Trophoblast cell (in vitro differentiated cells and primary cell): ENCODE measurements around the gene TAGLN3.

Source experiments
- DNase-seq, 2 donors: peaks; one replicate each; pipeline ENCODE4 v3.0.0-alpha.2; 2016
- H2AFZ ChIP-seq: 2 replicates; pipeline ENCODE4 v1.6.1; 2013; ENCODE audit warnings: low read length, moderate library complexity, mild to moderate bottlenecking; ENCODE audit not compliant: insufficient read depth, poor library complexity
- H2AK5ac ChIP-seq: 2 replicates; pipeline ENCODE4 v1.6.1; 2013; ENCODE audit warnings: mild to moderate bottlenecking, low read length
- H2BK120ac ChIP-seq: 2 replicates; pipeline ENCODE4 v1.6.1; 2013; ENCODE audit warnings: low read length, mild to moderate bottlenecking, moderate library complexity; ENCODE audit not compliant: insufficient read depth, poor library complexity
- H2BK12ac ChIP-seq: 2 replicates; pipeline ENCODE4 v1.6.1; 2013; ENCODE audit warnings: mild to moderate bottlenecking, low read length, moderate library complexity
- H2BK5ac ChIP-seq: 2 replicates; pipeline ENCODE4 v1.6.1; 2013; ENCODE audit warnings: low read length, low read depth, moderate library complexity, mild to moderate bottlenecking; ENCODE audit not compliant: poor library complexity
- H3K14ac ChIP-seq: 2 replicates; pipeline ENCODE4 v1.6.1; 2013; ENCODE audit warnings: mild to moderate bottlenecking, low read length
- H3K18ac ChIP-seq: 2 replicates; pipeline ENCODE4 v1.6.1; 2013; ENCODE audit warnings: mild to moderate bottlenecking, low read length
- H3K23ac ChIP-seq: 2 replicates; pipeline ENCODE4 v1.6.1; 2013; ENCODE audit warnings: low read length
- H3K27ac ChIP-seq: 2 replicates; pipeline ENCODE4 v1.5.1; 2013; ENCODE audit warnings: low read depth, mild to moderate bottlenecking, inconsistent platforms, low read length, moderate library complexity
- H3K27me3 ChIP-seq: 2 replicates; pipeline ENCODE4 v1.6.1; 2013; ENCODE audit warnings: inconsistent platforms, mild to moderate bottlenecking, low read length, moderate library complexity; ENCODE audit not compliant: insufficient read depth
- H3K36me3 ChIP-seq, 2 experiments: 1 replicate in 1 of 2; 2 replicates in 1 of 2; pipeline ENCODE4 v1.6.1; 2013; ENCODE audit warnings: low read length in 2 of 2, mild to moderate bottlenecking in 2 of 2, moderate library complexity in 1 of 2; ENCODE audit not compliant: insufficient read depth in 2 of 2, control insufficient read depth in 1 of 2
- H3K4ac ChIP-seq: 2 replicates; pipeline ENCODE4 v1.6.1; 2013; ENCODE audit warnings: low read depth, mild to moderate bottlenecking, low read length, moderate library complexity
- H3K4me1 ChIP-seq, 2 experiments: 1 replicate in 1 of 2; 2 replicates in 1 of 2; pipeline ENCODE4 v1.6.1; 2013; ENCODE audit warnings: low read length in 2 of 2, mild to moderate bottlenecking in 2 of 2, moderate library complexity in 1 of 2; ENCODE audit not compliant: insufficient read depth in 2 of 2, control insufficient read depth in 1 of 2
- H3K4me2 ChIP-seq: 2 replicates; pipeline ENCODE4 v1.6.1; 2013; ENCODE audit warnings: inconsistent platforms, mild to moderate bottlenecking, low read length, moderate library complexity
- H3K4me3 ChIP-seq: 2 replicates; pipeline ENCODE4 v1.5.1; 2013; ENCODE audit warnings: mild to moderate bottlenecking, low read depth, low read length, inconsistent platforms
- H3K79me1 ChIP-seq: one replicate; pipeline ENCODE4 v1.6.1; 2013; ENCODE audit warnings: low read length
- H3K79me2 ChIP-seq: 2 replicates; pipeline ENCODE4 v1.6.1; 2013; ENCODE audit warnings: low read length, mild to moderate bottlenecking; ENCODE audit not compliant: control insufficient read depth, insufficient read depth, poor library complexity
- H3K9ac ChIP-seq: 2 replicates; pipeline ENCODE4 v1.6.1; 2013; ENCODE audit warnings: mild to moderate bottlenecking, low read length
- H3K9me3 ChIP-seq: 2 replicates; pipeline ENCODE4 v1.6.1; 2013; ENCODE audit warnings: low read depth, mild to moderate bottlenecking, control low read depth, inconsistent platforms, low read length; ENCODE audit not compliant: insufficient read depth
- H4K12ac ChIP-seq: 2 replicates; pipeline ENCODE4 v1.6.1; 2013; ENCODE audit warnings: low read depth, mild to moderate bottlenecking, low read length, moderate library complexity
- H4K8ac ChIP-seq: 2 replicates; pipeline ENCODE4 v1.6.1; 2013; ENCODE audit warnings: low read depth, mild to moderate bottlenecking, low read length, moderate library complexity
- H4K91ac ChIP-seq: one replicate; pipeline ENCODE4 v1.6.1; 2013; ENCODE audit warnings: low read depth, mild to moderate bottlenecking, low read length, moderate library complexity
- WGBS: extraction: QIAGEN DNeasy Blood & Tissue Kit; methylation state at CpG from one replicate; pipeline ENCODE4 v1.1.7; 2013; ENCODE audit warnings: missing lambda C conversion rate; ENCODE audit not compliant: insufficient read length, insufficient coverage; ENCODE audit errors: extremely low coverage; 5-methylcytosine and 5-hydroxymethylcytosine counted together

TAGLN3 gene

GRCh38 chr3:111978583-111979433, 19.9 kb upstream of the TAGLN3 start, which contains the start of gene ABHD10:
Gene ABHD10, plus strand, starts transcription at chr3:111979026. Its CDS starts 36 bp downstream, at chr3:111979062.
- Histone ChIP-seq H3K4me1 (no peaks in the 10 kb centered on the region), H2BK120ac (peak within 1 kb of the TSS; percentile 82), H3K23ac (no peak within 1 kb of the TSS), H4K91ac (peak within 1 kb of the TSS; percentile 93), H2AK5ac (no peak within 1 kb of the TSS), H3K4me3 (peak within 1 kb of the TSS; percentile 99), H3K27ac (no peak within 1 kb of the TSS), H3K79me1 (peaks cover 4% of the 10 kb centered on the region), H3K27me3 (no peaks in the 10 kb centered on the region), H3K14ac (peak within 1 kb of the TSS; percentile 95), H3K9me3 (no peaks in the 10 kb centered on the region), H3K18ac (peak within 1 kb of the TSS; percentile 98), H4K8ac (peak within 1 kb of the TSS; percentile 94), H3K79me2 (peaks cover 2% of the 10 kb centered on the region), H4K12ac (peak within 1 kb of the TSS; percentile 76), H3K4ac (peak within 1 kb of the TSS; percentile 87), H3K36me3 (peaks cover 2% of the 10 kb centered on the region in 2 experiments), H3K4me2 (peak within 1 kb of the TSS; percentile 83), H2BK5ac (peak within 1 kb of the TSS; percentile 66), H2BK12ac (no peak within 1 kb of the TSS), H2AFZ (peak within 1 kb of the TSS; percentile 92), H3K9ac (peak within 1 kb of the TSS; percentile 93)
- peak; percentile 99 to 100 for DNase-seq
- no CpG with 5 or more reads among the region's 61 CpGs for WGBS

GRCh38 chr3:111979434-111980038, 19.2 kb upstream of the TAGLN3 start:
- no peaks in the 10 kb centered on the region for H3K9me3 ChIP-seq
- H2BK12ac ChIP-seq: no peak overlapping the region
- H3K36me3 ChIP-seq: no peaks in the 10 kb centered on the region
- no peaks in the 10 kb centered on the region for H3K4me1 ChIP-seq
- H2BK120ac ChIP-seq: peak overlapping the region; percentile 82
- H3K4ac ChIP-seq: no peak overlapping the region
- H3K4me3 ChIP-seq: peak overlapping the region; percentile 99
- peak overlapping the region; percentile 94 for H4K8ac ChIP-seq
- H3K27me3 ChIP-seq: no peaks in the 10 kb centered on the region
- no peak overlapping the region for H3K27ac ChIP-seq
- H3K79me2 ChIP-seq: peaks cover 2% of the 10 kb centered on the region
- no peak overlapping the region for H2AK5ac ChIP-seq
- peak overlapping the region; percentile 92 for H2AFZ ChIP-seq
- H3K9ac ChIP-seq: peak overlapping the region; percentile 93
- H3K4me2 ChIP-seq: peak overlapping the region; percentile 83
- WGBS: no CpG with 5 or more reads among the region's 5 CpGs
- no peak for DNase-seq
- peaks cover 4% of the 10 kb centered on the region for H3K79me1 ChIP-seq
- H4K12ac ChIP-seq: peak overlapping the region; percentile 76
- H3K14ac ChIP-seq: peak overlapping the region; percentile 95
- H4K91ac ChIP-seq: peak overlapping the region; percentile 93
- peak overlapping the region; percentile 98 for H3K18ac ChIP-seq
- H3K23ac ChIP-seq: no peak overlapping the region
- no peak overlapping the region for H2BK5ac ChIP-seq

- Histone ChIP-seq H3K9ac (no peak overlapping the region), H3K4ac (no peak overlapping the region), H3K27me3 (no peaks in the 10 kb centered on the region), H2BK120ac (no peak overlapping the region), H3K18ac (no peak overlapping the region), H2BK5ac (no peak overlapping the region), H3K4me3 (no peak overlapping the region), H4K8ac (no peak overlapping the region), H3K36me3 (no peaks in the 10 kb centered on the region), H3K79me2 (peaks cover 2% of the 10 kb centered on the region), H3K14ac (no peak overlapping the region), H3K4me2 (no peak overlapping the region), H3K9me3 (no peaks in the 10 kb centered on the region), H2AFZ (no peak overlapping the region), H4K91ac (no peak overlapping the region), H3K4me1 (no peaks in the 10 kb centered on the region), H4K12ac (no peak overlapping the region), H2AK5ac (no peak overlapping the region), H2BK12ac (no peak overlapping the region), H3K23ac (no peak overlapping the region), H3K79me1 (peaks cover 4% of the 10 kb centered on the region), H3K27ac (no peak overlapping the region)
- no peak for DNase-seq
- no CpG with 5 or more reads among the region's 10 CpGs for WGBS
Observed at GRCh38 chr3:111980716-111981456, 17.8 kb upstream of the TAGLN3 start.

GRCh38 chr3:111981457-111981763, 17.3 kb upstream of the TAGLN3 start:
- peaks cover 4% of the 10 kb centered on the region for H3K79me1 ChIP-seq
- no peak overlapping the region for H4K91ac ChIP-seq
- no peak overlapping the region for H3K4me3 ChIP-seq
- peaks cover 2% of the 10 kb centered on the region for H3K79me2 ChIP-seq
- H3K27ac ChIP-seq: no peak overlapping the region
- H3K4ac ChIP-seq: no peak overlapping the region
- no peak overlapping the region for H3K18ac ChIP-seq
- no peak for DNase-seq
- H4K12ac ChIP-seq: no peak overlapping the region
- H3K27me3 ChIP-seq: no peaks in the 10 kb centered on the region
- H2AK5ac ChIP-seq: no peak overlapping the region
- no peaks in the 10 kb centered on the region for H3K4me1 ChIP-seq
- no peak overlapping the region for H2AFZ ChIP-seq
- no peak overlapping the region for H3K14ac ChIP-seq
- H2BK12ac ChIP-seq: no peak overlapping the region
- no peak overlapping the region for H3K4me2 ChIP-seq
- H3K9me3 ChIP-seq: no peaks in the 10 kb centered on the region
- no peak overlapping the region for H2BK5ac ChIP-seq
- WGBS: no CpG with 5 or more reads among the region's 3 CpGs
- no peak overlapping the region for H2BK120ac ChIP-seq
- no peak overlapping the region for H4K8ac ChIP-seq
- no peak overlapping the region for H3K9ac ChIP-seq
- H3K36me3 ChIP-seq: no peaks in the 10 kb centered on the region
- no peak overlapping the region for H3K23ac ChIP-seq
